Suprapubic skin (tissue), 4 donors: ENCODE results near the gene SSC5D. TPM values are rescaled to one million over a fixed set of nuclear protein-coding genes. Genes with fewer than 3 reads are reported as not detected.

Experiments
- DNase-seq, 2 donors: peaks; one replicate each; pipeline ENCODE4 v3.0.0-alpha.2; 2019; ENCODE audit warnings: low spot score in 2 of 2
- H3K27ac ChIP-seq: fragments of 200-600 bp; sonication (generic); one replicate; pipeline ENCODE4 v1.5.1; 2019
- H3K27me3 ChIP-seq: fragments of 200-600 bp; sonication (generic); one replicate; pipeline ENCODE4 v1.5.1; 2019
- H3K36me3 ChIP-seq: fragments of 200-600 bp; sonication (generic); one replicate; pipeline ENCODE4 v1.5.1; 2019
- H3K4me1 ChIP-seq: fragments of 200-600 bp; sonication (generic); one replicate; pipeline ENCODE4 v1.5.1; 2019
- H3K4me3 ChIP-seq: fragments of 200-600 bp; sonication (generic); one replicate; pipeline ENCODE4 v1.5.1; 2019; ENCODE audit warnings: mild to moderate bottlenecking
- H3K9me3 ChIP-seq: fragments of 200-600 bp; sonication (generic); one replicate; pipeline ENCODE4 v1.5.1; 2019
- CTCF ChIP-seq, 2 donors: fragments of 200-600 bp in 1 of 2; fragments of 450-650 bp in 1 of 2; sonication (generic) in 1 of 2; IDR thresholded peaks; one replicate each; pipeline ENCODE4 v1.5.1; 2016 to 2019; ENCODE audit warnings: antibody characterized with exemption in 2 of 2, mild to moderate bottlenecking in 1 of 2, moderate library complexity in 1 of 2
- EP300 ChIP-seq: sonication (generic); formaldehyde crosslinking; IDR thresholded peaks from one replicate; pipeline ENCODE4 v1.6.1; 2017; ENCODE audit warnings: antibody characterized with exemption
- POLR2A ChIP-seq, 2 donors: fragments of 450-650 bp; IDR thresholded peaks; one replicate each; pipeline ENCODE4 v1.6.1; 2017; ENCODE audit warnings: antibody characterized with exemption in 2 of 2, mild to moderate bottlenecking in 2 of 2, moderate library complexity in 2 of 2
- POLR2AphosphoS5 ChIP-seq, 3 donors: sonication (generic); formaldehyde crosslinking; IDR thresholded peaks; one replicate each; pipeline ENCODE4 v1.6.1; 2017; ENCODE audit warnings: antibody characterized with exemption in 3 of 3
- WGBS: methylation state at CpG from one replicate; pipeline ENCODE4 v1.1.5; 2018; 5-methylcytosine and 5-hydroxymethylcytosine counted together
- total RNA-seq, 4 donors: library from RNA; depleted of rRNA; stranded (reverse); fragments of >200 nt; gene quantifications; one replicate each; pipeline ENCODE4 v1.1.0, GENCODE V29; 2016

SSC5D gene
- total RNA-seq, 4 donors from 2014 or later: 0.57 to 2.1 (median 1.0) TPM

DNA sequence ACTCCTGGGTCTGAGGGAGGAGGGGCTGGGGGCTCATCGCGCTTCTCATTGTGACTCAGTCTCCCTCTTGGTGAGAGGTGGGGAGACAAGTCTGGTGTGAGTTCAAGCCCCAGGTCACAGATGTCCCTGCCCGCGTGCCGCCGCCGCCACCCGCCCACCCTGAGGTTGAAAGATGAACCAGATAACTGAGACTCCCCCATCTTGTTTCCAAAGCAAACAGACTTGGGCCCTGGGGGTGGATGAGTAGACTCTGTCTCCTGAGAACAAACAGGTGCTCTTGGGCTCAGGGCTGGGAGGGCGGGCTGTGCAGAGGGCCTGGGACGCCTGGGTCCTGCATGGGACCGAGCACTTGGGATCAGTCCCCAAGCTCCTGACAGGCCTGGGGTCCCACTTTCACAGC is 48.1 kb downstream of the SSC5D start:
- no peak for DNase-seq
- Histone ChIP-seq H3K9me3 (no peaks in the 10 kb centered on the region), H3K4me1 (no peaks in the 10 kb centered on the region), H3K4me3 (no peak overlapping the region), H3K27me3 (peaks cover 15% of the 10 kb centered on the region), H3K36me3 (no peaks in the 10 kb centered on the region), H3K27ac (no peak overlapping the region)
- 52% methylated on average over 8 of the region's 11 CpGs for WGBS
- TF ChIP-seq CTCF (IDR thresholded peaks at IDR 0.05) (no peak), POLR2A (IDR thresholded peaks at IDR 0.05) (no peak), EP300 (no peak), POLR2AphosphoS5 (IDR thresholded peaks at IDR 0.05) (no peak)

- Histone ChIP-seq H3K9me3 (no peaks in the 10 kb centered on the region), H3K27ac (no peak within 1 kb of the TSS), H3K4me1 (no peaks in the 10 kb centered on the region), H3K4me3 (no peak within 1 kb of the TSS), H3K27me3 (peaks cover 15% of the 10 kb centered on the region), H3K36me3 (no peaks in the 10 kb centered on the region)
- DNase-seq: no peak
- WGBS: 67% methylated on average over 2 of the region's 14 CpGs
- no peak for TF ChIP-seq EP300
- no peak for TF ChIP-seq POLR2AphosphoS5 (IDR thresholded peaks at IDR 0.05)
- TF ChIP-seq POLR2A (IDR thresholded peaks at IDR 0.05): no peak
- no peak for TF ChIP-seq CTCF (IDR thresholded peaks at IDR 0.05)
Measured at GRCh38 chr19:55536951-55537740, 48.9 kb downstream of the SSC5D start, which contains the start of gene SBK2. SBK2 (minus strand) TSS chr19:55537133; CDS start chr19:55536294, 839 bp downstream.

DNA sequence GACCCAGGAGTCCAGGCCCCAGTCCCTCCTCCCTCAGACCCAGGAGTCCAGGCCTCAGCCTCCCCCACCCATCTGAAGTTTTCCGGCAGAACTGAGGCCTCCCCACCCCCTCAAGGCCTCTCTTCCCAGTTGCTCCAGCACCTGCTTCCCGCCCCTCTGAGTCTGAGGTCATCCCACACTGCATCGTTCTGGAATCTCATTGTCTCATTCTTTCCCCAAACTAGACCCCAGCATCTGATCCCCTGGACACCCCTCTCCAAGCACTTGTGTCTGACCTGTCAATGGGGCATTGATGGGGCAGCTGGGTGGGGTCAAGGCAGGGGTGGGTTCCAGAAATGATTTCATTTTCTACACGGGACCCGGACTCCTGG is 49.5 kb downstream of the SSC5D start:
- DNase-seq: no peak
- 63% methylated on average over 5 of the region's 5 CpGs for WGBS

DNA sequence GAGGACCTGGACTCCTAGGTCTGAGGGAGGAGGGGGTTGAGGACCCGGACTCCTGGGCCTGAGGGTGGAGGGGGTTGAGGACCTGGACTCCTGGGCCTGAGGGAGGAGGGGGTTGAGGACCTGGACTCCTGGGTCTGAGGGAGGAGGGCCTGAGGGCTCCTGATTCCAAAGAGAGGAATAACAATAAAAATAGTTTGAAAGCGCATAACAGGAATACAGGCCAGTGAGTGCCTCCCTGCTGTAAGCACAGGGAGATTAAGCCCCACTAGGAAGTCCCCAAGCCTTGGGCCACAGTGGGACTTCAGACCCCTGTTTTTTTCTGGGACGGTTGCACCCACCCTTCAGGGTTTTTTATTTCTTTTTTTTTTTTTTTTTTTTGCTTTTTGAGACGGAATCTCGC is 49.9 kb downstream of the SSC5D start:
- Histone ChIP-seq H3K4me1 (no peaks in the 10 kb centered on the region), H3K36me3 (no peaks in the 10 kb centered on the region), H3K27ac (no peak overlapping the region), H3K9me3 (no peaks in the 10 kb centered on the region), H3K4me3 (no peak overlapping the region), H3K27me3 (peaks cover 15% of the 10 kb centered on the region)
- no peak for DNase-seq
- no peak for TF ChIP-seq EP300
- no peak for TF ChIP-seq POLR2AphosphoS5 (IDR thresholded peaks at IDR 0.05)
- no peak for TF ChIP-seq CTCF (IDR thresholded peaks at IDR 0.05)
- no peak for TF ChIP-seq POLR2A (IDR thresholded peaks at IDR 0.05)
- WGBS: 91% methylated on average over 5 of the region's 5 CpGs

More for the DNA sequence above, 49.5 kb downstream of the SSC5D start:
- Histone ChIP-seq H3K9me3 (no peaks in the 10 kb centered on the region), H3K27me3 (peaks cover 15% of the 10 kb centered on the region), H3K4me1 (no peaks in the 10 kb centered on the region), H3K27ac (no peak overlapping the region), H3K36me3 (no peaks in the 10 kb centered on the region), H3K4me3 (no peak overlapping the region)
- TF ChIP-seq EP300: no peak
- TF ChIP-seq CTCF (IDR thresholded peaks at IDR 0.05): no peak
- TF ChIP-seq POLR2A (IDR thresholded peaks at IDR 0.05): no peak
- TF ChIP-seq POLR2AphosphoS5 (IDR thresholded peaks at IDR 0.05): no peak

DNA sequence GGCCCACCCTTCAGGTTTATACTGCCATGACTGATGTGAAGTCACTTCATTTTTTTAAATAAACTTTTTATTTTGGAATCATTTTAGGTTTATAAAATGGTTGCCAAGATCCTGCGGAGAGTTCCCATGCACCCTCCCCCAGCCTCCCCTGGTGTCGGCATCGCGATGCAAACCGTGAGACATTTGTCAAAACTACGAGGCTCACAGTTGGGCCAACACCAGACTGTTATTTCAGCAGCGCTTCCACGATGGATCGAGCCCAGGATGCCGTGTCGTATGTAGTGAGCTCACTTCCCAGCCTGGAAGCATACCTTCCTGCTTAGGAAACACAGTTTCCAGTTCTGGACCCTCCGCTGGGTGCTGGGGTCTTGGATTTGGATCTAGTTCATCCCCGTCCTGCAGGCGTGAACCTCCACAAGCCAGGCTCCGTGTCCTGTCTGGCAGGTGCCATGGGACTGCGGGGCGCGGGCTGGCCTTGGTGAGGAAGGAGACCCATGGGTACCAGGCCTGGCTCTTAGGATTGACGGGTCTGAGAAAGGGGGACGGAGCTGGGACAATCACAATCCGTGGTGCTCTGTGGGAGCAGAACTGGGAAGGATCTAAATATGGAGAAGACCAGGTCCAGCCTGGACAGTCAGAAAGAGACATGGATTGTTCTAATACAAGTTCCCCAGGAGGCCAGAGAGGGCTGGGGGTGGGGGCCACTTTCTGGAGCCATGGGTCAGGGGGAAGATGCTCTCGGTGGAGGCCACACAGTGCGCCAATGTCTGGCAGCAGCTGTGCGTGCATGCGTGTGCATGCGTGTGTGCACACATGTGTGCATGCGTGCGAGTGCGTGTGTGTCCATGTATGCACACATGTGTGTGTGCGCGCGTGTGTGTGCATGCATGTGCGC is 51.1 kb downstream of the SSC5D start:
- Histone ChIP-seq H3K4me3 (no peak overlapping the region), H3K36me3 (no peaks in the 10 kb centered on the region), H3K27ac (no peak overlapping the region), H3K4me1 (no peaks in the 10 kb centered on the region), H3K9me3 (no peaks in the 10 kb centered on the region), H3K27me3 (peaks cover 22% of the 10 kb centered on the region)
- TF ChIP-seq POLR2A (IDR thresholded peaks at IDR 0.05) (no peak), CTCF (IDR thresholded peaks at IDR 0.05) (no peak), EP300 (no peak), POLR2AphosphoS5 (IDR thresholded peaks at IDR 0.05) (no peak)
- WGBS: 87% methylated on average over 33 of the region's 33 CpGs
- DNase-seq: no peak
